ENCODE measurements around the gene PTGR3.

PTGR3 gene

DNA sequence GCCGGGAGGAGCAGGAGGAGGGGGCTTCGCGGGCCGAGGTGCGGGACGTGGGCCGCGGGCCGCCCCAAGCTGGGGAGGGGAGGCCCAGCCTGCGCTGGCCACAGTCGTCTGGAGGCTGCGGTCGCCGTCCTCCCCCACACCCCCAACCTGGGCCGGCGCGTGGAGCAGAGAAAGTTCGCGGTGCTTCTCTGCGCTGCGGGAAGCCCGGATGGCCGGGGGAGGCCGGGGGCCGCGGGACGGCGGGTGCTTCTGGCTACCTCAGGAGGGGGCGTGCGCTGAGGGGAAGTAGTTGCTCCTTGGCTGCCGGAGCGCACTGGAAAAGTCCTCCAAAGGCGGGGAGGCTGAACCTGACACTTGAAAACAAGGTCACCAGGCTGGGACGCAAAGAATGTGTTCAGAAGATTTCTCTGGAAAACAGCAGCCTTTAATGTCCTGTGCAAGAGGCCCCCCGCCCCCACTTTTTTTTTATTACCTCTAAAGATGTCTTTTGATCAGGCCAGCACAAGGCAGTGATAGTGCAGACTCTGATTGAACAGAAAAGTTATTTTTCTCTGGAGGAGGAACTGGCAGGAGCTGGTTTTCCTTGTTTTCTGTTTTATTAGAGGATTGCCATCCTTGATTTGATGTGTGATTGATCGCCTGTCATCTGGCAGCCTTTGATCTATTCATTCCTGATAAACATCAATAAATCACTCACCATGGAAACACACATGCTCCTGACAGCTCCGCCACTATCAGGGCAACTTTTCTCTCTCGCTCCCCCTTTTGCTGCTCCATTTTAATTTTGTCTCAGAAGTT, 3.2 kb upstream of the PTGR3 start:
- TF ChIP-seq, protein P1, sequence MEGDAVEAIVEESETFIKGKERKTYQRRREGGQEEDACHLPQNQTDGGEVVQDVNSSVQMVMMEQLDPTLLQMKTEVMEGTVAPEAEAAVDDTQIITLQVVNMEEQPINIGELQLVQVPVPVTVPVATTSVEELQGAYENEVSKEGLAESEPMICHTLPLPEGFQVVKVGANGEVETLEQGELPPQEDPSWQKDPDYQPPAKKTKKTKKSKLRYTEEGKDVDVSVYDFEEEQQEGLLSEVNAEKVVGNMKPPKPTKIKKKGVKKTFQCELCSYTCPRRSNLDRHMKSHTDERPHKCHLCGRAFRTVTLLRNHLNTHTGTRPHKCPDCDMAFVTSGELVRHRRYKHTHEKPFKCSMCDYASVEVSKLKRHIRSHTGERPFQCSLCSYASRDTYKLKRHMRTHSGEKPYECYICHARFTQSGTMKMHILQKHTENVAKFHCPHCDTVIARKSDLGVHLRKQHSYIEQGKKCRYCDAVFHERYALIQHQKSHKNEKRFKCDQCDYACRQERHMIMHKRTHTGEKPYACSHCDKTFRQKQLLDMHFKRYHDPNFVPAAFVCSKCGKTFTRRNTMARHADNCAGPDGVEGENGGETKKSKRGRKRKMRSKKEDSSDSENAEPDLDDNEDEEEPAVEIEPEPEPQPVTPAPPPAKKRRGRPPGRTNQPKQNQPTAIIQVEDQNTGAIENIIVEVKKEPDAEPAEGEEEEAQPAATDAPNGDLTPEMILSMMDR (IDR thresholded peaks at IDR 0.05): no peak
- DNase-seq (ENCODE audit: low spot score): no peak
- H3K27ac ChIP-seq: peak overlapping the region; percentile 61 to 75
- peak overlapping the region; percentile 78 for H3K4me3 ChIP-seq

DNA sequence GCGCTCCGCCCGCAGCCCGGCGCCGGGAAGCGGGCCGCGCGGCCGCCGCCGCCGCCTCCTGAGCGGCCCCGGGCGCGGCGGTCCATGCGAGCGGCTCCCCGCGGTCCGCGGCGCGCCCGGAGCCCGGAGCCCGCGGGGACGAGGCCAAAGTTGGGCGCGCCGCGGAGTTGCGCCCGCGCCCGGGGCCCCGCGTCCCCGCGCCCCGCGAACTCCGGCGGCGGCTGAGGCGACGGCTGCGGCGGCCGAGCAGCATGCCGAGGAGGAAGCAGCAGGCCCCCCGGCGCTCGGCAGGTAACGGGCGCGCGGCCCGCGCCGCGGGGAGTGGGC, 2.6 kb upstream of the PTGR3 start:
- TF ChIP-seq, protein P1 (IDR thresholded peaks at IDR 0.05): no peak
- Histone ChIP-seq H3K4me3 (peak overlapping the region; percentile 78), H3K27ac (peak overlapping the region; percentile 61 to 75)
- no peak for DNase-seq (ENCODE audit: low spot score)

DNA sequence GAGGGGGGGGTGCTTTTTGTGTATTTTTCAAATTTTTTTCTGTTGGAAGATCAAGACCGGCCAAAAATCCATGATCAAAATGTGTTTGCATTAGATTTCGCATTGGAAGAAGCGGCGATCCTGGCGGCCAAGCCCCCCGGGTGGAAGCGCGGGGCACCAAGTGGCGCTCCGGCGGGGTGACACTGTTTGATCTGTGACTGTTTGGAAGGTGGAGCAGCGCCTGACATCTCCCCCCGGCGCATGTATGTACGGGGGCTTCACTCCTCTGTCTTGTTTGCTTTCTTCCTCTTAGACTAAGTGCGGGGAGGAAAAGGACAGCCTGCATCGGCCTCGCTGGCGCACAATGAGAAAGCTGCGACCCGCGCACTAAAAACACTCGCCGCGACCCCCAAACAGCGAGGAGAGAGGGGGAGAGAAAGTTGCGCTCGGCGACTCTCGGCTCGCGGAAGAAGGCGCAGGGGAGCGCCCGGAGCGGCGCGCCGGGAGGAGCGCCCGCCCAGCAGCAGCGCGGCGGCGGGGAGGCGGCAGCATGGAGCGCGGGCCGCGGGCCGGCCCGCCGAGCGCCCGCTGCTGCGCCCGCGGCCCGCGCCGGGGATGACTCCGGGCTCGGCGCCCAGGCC, 2.2 kb upstream of the PTGR3 start:
- Histone ChIP-seq H3K27ac (peak overlapping the region; percentile 94 to 95), H3K4me3 (peak overlapping the region; percentile 78)
- no peak for DNase-seq (ENCODE audit: low spot score)
- TF ChIP-seq, protein P1 (IDR thresholded peaks at IDR 0.05): no peak

DNA sequence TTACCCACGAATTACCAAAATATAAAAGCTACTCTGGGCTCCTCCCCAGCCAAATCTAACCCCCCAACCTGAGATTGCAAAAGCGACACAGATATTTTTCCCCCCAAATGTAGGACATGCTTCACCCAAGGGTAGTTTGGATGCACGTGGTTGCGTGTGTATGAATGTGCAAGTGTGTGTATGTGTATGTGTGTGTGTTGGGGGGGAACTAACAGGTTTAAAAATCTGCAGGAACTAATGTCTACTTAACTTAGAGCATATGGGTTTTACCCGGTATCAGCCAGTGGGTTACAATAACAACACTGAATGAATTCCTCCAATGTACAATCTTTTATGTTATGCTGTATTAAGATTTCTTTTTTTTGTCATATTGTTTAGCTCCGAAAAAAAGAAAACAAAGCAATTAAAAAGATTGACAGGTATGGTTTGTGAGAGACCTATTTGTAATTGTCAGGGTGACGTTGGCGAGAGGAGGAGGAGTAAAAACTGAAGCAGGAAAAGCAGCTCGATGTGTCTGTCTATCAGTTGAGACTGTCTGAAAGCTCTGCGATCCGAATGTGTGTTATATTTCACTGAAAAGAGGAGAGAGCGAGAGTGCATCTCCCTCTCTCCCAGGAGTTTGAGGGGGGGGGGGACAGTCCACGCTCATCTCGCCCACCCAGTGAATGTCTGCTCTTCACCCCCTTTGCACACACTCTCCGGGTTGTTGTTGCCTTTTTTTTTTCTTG, 1.5 kb upstream of the PTGR3 start, which contains the start of gene TSHZ1:
TSHZ1 (plus strand) TSS at position 524 of the 728 bp plus-strand sequence. CDS start 1,080 bp downstream, outside the sequence.
- DNase-seq (ENCODE audit: low spot score): no peak
- TF ChIP-seq, protein P1 (IDR thresholded peaks at IDR 0.05): no peak
- peak within 1 kb of the TSS; percentile 78 for H3K4me3 ChIP-seq
- peak within 1 kb of the TSS; percentile 94 to 95 for H3K27ac ChIP-seq

DNA sequence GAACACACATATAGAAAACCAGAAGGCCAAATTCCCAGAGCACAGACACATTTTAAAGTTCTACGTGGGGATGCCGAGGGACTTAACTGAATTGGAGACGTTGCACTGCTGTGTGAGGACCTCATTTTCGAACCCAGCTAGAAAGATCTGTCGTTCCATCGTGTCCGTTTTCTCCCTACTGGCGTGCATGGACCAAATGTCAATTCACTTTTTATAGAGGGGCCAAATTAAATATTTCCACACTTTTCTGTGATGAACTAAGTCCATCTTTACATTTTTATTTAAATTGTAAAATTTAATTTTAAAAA, 966 bp upstream of the PTGR3 start:
- DNase-seq (ENCODE audit: low spot score): no peak
- peak overlapping the region; percentile 78 for H3K4me3 ChIP-seq
- peak overlapping the region; percentile 94 to 95 for H3K27ac ChIP-seq
- TF ChIP-seq, protein P1 (IDR thresholded peaks at IDR 0.05): no peak

DNA sequence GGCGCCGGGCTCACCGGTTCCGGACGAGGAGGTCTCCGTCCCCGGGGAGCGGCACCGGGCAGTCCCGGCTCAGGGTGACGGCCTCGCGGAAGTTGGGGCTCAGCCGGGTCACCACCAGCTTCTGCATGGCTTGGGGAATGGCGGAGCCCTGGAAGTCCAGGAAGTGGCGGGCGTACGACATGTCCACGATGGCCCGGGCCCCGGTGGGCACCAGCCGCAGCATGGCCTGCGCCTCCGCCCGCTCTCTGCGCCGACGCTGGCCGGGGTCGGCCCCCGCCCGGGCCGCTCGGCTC, 157 bp downstream of the PTGR3 start:
- Histone ChIP-seq H3K4me3 (peak overlapping the region; percentile 78), H3K27ac (peak overlapping the region; percentile 94 to 95)
- TF ChIP-seq, protein P1 (IDR thresholded peaks at IDR 0.05): no peak
- no peak for DNase-seq (ENCODE audit: low spot score)
